ENCODE results near the gene SLC11A1.

The SLC11A1 gene

DNA sequence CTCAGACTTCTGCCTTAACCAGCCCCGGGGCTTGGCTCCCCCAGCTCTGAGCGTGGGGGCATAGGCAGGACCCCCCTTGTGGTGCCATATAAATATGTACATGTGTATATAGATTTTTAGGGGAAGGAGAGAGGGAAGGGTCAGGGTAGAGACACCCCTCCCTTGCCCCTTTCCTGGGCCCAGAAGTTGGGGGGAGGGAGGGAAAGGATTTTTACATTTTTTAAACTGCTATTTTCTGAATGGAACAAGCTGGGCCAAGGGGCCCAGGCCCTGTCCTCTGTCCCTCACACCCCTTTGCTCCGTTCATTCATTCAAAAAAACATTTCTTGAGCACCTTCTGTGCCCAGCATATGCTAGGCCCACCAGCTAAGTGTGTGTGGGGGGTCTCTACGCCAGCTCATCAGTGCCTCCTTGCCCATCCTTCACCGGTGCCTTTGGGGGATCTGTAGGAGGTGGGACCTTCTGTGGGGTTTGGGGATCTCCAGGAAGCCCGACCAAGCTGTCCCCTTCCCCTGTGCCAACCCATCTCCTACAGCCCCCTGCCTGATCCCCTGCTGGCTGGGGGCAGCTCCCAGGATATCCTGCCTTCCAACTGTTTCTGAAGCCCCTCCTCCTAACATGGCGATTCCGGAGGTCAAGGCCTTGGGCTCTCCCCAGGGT is 23.1 kb downstream of the SLC11A1 start:
- no peak for DNase-seq (ENCODE audit: low spot score)

DNA sequence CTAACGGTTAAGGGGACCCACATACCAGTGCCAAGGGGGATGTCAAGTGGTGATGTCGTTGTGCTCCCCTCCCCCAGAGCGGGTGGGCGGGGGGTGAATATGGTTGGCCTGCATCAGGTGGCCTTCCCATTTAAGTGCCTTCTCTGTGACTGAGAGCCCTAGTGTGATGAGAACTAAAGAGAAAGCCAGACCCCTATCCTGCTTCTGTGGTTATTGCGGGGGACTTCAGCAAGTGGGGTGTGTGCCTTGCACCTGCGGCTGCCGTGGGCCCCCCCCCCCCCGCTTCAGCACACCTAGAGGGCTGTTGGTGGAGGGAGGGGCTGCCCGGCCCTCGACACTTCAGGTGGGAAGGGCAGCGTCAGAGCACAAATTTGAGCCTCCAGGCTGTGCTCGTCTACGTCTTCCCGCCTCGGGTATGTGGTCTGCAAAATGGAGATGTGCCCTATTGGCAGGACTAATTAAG is 23.7 kb downstream of the SLC11A1 start:
- DNase-seq (ENCODE audit: low spot score) = no peak

DNA sequence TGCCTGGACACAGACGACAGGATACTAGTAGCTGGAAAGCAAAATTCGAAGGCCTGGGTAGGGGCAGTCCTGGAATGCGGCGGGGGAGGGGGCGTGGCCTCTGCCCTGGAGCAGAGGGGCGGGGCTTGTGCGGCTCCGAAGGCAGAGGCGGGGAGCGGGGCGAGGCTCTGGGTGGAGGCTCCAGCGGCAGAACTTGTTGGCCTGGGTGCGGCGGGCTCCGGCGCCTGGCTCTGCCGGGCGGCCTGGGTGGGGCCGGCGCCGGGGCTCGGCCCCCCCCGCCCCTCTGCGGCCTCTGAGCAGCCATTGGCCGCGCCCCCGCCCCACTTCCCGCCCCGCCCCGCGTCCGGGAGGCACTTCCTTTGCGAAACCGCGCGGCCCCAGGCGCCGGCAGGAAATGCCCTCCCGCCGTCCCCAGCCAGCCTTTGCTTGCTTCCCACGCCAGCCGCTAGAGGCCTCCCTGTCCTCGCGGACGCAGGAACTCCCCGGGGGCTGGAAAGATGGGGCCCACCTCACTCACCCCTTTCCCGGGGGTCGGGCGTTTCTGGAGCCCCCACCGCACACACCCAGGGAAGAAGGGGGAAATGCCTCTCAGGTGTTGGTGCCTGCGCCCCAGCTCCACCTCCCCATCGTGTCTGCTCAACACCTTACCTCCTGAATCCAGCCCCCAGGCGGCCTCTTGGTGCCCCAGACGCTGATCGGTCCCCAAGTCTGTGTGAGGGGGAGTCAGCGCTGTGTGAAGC is 24.3 kb downstream of the SLC11A1 start:
- DNase-seq (ENCODE audit: low spot score) = peak; percentile 95

DNA sequence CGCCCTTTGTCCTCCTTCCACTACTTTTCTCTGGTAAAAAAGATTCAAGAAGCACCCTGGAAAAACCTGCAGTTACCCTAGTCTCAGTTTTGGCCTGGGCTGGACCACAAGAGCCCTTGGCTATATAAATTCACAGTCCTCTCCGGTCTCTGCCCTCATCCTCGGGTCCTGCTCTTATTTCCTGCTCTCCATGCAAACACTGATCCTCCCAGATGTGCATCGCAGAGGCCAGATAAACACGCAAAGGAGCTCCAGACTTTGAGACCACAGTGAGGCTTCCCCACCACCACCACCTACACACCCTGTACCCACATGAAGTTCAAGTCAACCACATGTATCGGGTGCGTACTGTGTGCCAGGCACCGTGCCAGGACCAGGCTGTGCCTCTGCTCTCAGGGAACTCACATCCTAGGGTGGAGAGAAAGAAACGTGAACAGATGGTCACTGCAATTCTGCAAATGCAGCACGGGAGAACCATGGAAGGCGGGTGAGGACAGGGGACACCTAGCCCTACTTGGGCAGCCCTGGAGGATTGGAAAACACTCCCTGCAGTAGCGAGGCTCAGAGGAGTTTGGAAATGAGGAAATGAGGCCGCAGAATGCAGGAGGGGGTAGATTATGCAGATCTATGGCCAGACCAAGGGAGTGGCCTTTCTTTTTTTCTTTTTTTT is 25.0 kb downstream of the SLC11A1 start:
- no peak for DNase-seq (ENCODE audit: low spot score)

DNA sequence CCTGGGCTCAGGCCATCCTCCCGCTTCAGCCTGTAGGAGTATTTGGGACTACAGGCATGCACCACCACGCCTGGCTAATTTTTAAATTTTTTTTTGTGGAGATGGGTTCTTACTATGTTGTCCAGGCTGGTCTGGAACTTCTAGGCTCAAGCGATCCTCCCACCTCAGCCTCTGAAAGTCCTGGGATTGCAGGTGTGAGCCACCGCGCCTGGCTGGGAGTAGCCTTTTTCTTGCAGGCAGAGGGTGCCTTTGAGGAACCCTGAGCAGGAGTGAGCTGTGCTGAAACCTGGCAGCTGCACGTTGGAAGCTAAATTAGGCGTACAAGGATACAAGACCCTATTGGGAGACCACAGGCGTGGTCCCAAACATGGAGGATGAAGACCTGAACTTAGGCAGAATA is 25.6 kb downstream of the SLC11A1 start:
- DNase-seq (ENCODE audit: low spot score) = no peak

DNA sequence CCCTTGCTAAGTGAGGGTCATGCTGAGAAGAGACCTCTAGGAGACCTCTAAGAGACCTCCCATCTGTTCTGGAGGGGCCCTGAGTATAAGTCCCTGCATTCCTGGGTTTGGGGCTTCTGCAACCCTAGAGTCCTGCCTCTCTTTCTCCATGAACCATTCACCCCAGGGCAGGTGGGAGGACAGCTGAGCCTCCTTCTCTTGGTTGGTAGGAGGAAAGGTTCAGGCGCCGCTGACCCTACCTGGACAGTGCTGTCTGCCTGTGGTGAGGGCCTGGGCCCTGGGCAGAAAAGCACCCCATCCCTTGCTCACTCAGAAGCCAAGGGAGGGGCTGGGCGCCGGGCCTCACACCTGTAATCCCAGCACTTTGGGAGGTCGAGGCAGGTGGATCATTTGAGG is 36.2 kb downstream of the SLC11A1 start:
- no peak for DNase-seq (ENCODE audit: low spot score)

DNA sequence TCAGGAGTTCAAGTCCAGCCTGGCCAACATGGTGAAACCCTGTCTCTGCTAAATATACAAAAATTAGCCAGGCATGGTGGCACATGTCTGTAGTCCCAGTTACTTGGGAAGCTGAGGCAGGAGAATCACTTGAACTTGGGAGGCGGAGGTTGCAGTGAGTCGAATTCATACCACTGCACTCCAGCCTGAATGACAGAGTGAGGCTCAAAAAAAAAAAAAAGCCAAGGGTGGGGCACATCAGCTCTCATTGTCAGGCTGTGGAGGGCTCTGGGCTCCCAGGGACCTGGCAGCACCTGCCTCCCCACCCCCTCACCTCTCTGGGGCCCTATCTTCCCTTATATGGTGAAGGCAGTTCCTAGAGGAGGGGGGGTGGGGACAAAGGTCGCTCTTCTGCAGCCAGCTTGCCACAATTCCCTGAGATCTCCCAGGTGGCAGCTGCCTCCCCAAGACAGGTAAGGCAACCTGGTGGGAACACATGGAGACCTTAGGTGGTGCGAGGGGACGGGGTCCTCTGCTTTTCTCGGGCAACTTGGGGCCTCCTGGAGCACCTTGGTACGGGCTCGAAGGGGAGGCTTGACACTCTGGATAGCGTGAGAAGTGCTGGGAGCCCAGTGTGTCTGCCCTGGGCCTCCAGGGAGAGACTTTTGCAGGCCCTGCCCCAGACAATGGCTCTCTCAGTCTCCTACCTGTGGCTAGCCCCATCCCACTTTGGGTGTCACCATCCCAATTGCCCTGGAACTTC is 36.8 kb downstream of the SLC11A1 start, which contains the start of gene VIL1:
Gene VIL1, plus strand, starts transcription at position 407 of the 742 bp plus-strand sequence. CDS start 4,656 bp downstream, outside the sequence.
- DNase-seq (ENCODE audit: low spot score) = no peak

DNA sequence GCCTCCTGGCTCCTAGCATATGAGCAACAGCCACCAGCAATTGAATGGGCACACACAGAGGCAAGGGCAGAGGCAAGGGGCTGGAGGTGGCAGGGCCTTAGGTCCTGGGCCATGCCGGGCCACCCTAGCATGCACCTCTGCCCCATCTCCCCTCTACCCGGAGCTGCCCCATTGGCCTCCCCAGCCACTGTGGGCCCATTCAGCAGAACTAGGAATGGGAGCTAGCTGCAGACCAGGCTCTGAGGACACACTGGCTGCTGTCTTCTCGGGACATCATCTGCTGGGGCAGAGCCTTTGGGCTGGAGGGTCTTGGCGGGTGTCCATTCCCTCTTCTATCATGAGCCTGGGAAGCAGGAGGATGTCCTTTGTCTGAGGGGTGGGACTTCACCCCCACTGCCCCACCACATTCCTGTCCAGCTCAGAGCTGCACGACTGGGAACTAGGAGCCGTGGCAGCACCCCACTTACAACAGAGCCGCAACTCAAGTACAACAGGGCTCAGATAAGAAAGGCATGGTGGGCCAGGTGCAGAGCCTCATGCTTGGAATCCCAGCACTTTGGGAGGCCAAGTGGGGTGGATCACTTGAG is 37.6 kb downstream of the SLC11A1 start:
- DNase-seq (ENCODE audit: low spot score) = no peak

DNA sequence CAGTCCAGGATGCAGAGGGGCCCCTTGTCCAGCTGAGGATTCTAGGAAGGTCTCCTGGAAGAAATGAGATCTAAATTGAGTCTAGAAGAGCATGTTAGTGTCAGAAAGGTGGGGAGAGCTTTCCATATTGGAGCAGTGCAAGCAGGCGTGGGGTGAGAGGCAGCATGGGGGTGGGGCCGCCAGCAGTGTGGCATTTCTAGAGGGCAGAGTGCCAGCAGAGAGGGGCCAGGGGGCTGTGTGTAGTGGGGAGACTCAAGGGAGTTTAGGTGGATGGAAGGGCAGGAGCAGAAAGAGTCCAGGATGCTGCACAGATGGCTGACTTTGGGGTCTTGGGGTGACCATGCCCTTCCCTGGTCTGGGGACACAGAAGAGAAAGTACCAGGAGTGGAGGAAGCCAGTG is 39.0 kb downstream of the SLC11A1 start:
- no peak for DNase-seq (ENCODE audit: low spot score)

DNA sequence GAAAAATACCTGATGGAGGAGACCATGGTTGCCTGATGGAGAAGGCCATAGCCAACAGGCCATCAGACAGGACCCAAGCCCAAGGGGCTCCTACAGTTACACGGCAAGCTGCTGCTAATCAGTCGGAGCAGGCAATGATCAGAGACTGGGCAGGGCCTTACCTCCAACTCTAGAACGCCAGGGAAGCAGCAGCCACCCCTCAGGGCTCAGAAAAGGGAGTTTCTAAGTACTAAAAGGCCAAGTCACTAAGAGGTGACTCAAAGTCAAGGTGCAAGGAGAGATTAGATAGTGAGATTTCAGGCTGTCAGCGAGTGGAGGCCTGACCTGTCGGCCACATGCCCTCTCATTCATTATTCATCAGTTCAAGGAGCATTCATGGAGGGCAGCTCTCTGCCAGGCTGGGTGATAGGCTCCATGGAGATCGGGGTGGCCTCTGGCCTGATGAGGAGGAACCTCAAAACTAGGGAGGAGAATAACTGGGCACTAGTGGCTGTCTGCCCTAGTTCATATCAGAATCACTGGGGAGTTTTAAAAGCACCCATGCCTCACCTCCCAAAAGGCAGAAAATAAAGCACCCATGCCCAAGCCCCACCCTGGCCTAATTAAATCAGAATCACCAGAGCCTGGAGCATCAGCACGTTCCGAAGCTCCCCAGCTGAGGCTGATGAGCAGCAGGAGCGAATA is 40.5 kb downstream of the SLC11A1 start:
- no peak for DNase-seq (ENCODE audit: low spot score)

DNA sequence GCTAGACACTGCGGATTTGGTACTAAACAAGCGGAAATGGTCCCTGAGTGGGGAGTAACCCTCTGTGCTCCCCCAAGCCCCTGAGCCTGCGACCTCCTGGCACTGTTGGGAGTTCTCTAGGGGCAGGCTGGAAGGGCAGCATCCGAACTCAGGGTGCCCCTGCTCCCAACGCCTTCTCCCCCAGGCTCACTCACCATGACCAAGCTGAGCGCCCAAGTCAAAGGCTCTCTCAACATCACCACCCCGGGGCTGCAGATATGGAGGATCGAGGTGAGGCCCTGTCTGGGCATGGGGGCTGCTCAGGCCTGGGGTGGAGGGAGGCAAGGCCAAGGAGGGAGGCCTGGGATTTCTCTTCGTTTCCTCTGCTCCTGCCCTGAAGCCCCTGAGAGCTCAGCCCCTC is 41.5 kb downstream of the SLC11A1 start:
- DNase-seq (ENCODE audit: low spot score) = no peak

DNA sequence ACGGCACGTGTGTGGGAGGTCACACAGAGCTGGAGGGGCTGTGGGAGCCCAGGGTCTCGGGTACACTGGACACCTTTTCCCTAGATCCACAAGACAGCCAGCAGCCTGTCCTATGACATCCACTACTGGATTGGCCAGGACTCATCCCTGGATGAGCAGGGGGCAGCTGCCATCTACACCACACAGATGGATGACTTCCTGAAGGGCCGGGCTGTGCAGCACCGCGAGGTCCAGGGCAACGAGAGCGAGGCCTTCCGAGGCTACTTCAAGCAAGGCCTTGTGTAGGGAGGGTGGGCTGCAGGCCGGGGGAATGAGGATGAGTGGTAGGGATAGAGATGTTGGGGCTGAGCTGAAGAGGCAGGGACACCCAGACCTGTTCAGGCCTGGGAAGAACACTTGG is 43.5 kb downstream of the SLC11A1 start:
- DNase-seq (ENCODE audit: low spot score) = no peak

DNA sequence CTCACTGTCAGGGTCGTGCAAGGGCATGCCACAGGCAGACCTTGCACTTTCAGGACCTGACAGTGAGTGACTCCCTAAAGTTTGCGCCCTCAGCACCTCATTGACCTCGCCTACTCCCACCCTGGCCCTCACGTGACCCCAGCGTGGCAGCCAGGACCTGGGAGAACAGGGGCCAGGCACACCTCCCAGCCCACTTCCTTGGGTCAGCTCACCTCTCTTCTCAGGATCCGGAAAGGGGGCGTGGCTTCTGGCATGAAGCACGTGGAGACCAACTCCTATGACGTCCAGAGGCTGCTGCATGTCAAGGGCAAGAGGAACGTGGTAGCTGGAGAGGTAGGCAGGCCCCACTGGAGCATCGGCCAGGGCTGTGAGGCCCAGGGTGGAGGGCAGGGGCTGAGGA is 45.7 kb downstream of the SLC11A1 start:
- no peak for DNase-seq (ENCODE audit: low spot score)

DNA sequence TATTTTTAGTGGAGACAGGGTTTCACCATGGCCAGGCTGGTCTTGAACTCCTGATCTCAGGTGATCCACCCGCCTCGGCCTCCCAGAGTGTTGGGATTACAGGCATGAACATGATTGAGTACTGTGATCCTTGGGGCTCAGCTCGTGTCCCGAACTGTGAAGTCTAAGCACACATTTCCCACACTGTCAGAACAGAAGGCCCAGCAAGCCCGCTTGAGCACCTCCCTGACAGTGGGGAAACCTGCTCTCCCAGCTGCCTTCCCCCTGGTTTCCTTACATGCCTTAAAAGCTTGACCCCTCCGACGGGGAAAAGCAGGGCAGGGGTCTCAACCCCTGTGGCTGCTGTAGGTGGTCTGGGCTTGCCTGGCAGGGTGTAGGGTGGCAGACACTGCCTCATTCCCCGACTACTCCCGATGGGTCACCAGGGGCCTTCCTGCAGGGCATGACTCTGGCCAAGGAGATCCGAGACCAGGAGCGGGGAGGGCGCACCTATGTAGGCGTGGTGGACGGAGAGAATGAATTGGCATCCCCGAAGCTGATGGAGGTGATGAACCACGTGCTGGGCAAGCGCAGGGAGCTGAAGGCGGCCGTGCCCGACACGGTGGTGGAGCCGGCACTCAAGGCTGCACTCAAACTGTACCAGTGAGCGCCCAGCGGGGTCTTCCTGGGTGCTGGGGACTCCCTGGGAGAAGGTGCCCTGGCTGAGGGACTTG is 46.9 kb downstream of the SLC11A1 start:
- no peak for DNase-seq (ENCODE audit: low spot score)

DNA sequence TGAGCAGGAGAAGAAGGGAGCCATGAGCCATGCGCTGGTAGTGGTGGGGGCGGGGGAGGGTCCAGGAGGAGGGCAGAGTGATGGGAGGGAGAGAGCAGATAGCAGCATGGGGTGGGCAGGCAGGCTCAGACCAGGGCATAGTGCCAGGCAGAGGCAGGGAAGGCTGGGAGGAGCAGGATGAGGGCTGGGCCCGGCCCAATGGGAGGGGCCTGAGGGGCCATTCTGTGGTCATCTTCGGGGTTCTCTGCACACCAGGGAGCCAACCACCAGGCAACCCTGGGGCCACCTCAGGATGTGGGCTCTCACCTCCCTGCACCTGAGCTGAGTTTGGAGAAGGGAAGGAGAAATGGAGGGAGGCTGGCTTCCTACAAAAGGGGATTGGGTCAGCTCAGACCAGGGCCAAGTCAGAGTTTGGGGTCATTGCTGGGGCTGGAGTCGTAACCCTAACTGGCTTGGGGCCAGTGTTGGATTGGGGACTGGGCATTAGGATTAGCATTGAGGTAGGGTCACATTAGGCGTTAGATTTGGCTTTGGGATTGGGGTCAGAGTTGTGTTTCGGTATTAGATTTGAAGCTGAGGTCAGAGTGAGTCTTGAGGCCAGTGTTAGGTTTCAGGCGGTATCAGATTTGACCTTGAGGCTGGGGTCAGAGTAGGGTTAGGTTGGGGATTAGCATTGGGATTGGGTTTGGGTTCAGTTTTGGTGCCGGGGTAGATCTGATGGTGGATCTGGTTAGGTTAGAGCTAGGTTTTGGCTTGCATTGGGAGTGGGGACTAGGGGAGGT is 48.0 kb downstream of the SLC11A1 start:
- no peak for DNase-seq (ENCODE audit: low spot score)

DNA sequence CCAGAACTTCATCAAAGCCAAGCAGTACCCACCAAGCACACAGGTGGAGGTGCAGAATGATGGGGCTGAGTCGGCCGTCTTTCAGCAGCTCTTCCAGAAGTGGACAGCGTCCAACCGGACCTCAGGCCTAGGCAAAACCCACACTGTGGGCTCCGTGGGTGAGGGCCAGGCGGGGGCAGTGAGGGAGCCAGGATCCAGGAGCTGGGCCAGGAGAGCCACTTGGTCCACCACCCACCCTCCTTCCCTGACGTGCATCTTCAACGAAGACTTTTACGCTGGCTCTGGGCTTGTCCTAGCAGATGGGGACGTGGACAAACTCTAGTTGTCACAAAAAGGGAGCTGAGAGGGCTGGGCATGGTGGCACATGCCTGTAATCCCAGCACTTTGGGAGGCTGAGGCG is 48.6 kb downstream of the SLC11A1 start:
- no peak for DNase-seq (ENCODE audit: low spot score)

DNA sequence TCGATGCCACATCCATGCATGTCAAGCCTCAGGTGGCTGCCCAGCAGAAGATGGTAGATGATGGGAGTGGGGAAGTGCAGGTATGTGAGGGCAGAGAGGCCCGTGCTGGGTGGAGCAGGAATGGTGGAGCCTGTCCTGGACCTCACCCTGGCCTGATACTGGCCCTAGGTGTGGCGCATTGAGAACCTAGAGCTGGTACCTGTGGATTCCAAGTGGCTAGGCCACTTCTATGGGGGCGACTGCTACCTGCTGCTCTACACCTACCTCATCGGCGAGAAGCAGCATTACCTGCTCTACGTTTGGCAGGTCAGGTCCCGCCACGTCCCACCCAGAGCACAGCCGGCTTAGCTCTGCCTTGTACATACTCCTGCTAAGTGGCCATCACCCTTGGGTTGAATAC is 49.8 kb downstream of the SLC11A1 start:
- DNase-seq (ENCODE audit: low spot score) = no peak

DNA sequence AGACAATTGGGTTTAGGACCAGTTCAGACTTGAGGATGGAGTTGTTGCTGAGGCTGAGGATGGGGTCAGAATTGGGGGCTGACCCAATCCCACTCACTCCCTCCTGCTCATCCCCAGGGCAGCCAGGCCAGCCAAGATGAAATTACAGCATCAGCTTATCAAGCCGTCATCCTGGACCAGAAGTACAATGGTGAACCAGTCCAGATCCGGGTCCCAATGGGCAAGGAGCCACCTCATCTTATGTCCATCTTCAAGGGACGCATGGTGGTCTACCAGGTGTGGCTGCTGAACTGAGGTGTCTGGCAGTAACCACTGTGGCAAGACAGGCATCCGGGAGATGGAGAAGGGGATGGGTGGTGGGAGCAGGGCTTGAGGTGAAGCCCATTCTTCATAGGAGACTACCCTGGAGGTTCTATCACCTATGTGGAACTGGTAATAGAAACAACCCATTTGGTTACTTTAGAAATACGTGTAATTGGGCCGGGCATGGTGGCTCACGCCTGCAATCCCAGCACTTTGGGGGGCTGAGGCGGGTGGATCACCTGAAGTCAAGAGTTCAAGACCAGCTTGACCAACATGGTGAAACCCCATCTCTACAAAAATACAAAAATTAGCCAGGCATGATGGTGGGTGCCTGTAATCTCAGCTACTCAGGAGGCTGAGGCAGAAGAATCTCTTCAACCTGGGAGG is 50.7 kb downstream of the SLC11A1 start:
- no peak for DNase-seq (ENCODE audit: low spot score)

DNA sequence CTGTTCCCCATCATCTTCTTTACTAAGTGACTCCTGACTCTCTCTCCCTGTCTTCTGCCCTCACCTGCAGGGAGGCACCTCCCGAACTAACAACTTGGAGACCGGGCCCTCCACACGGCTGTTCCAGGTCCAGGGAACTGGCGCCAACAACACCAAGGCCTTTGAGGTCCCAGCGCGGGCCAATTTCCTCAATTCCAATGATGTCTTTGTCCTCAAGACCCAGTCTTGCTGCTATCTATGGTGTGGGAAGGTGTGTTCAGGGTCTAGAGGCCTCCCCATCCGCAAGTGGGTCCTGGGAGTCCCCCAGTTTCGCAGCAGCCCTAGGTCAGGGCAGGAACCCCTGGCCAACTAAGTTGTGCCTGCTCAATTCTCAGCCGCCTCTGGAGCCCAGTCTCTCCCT is 52.4 kb downstream of the SLC11A1 start:
- no peak for DNase-seq (ENCODE audit: low spot score)
